ENCODE results near the gene PREX1.

GRCh38 chr20:48766205-48766604, 61.6 kb downstream of the PREX1 start:
- TF ChIP-seq, protein P1, sequence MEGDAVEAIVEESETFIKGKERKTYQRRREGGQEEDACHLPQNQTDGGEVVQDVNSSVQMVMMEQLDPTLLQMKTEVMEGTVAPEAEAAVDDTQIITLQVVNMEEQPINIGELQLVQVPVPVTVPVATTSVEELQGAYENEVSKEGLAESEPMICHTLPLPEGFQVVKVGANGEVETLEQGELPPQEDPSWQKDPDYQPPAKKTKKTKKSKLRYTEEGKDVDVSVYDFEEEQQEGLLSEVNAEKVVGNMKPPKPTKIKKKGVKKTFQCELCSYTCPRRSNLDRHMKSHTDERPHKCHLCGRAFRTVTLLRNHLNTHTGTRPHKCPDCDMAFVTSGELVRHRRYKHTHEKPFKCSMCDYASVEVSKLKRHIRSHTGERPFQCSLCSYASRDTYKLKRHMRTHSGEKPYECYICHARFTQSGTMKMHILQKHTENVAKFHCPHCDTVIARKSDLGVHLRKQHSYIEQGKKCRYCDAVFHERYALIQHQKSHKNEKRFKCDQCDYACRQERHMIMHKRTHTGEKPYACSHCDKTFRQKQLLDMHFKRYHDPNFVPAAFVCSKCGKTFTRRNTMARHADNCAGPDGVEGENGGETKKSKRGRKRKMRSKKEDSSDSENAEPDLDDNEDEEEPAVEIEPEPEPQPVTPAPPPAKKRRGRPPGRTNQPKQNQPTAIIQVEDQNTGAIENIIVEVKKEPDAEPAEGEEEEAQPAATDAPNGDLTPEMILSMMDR (conservative IDR thresholded peaks at IDR 0.05 in 1 of 2, IDR thresholded peaks at IDR 0.05 in 1 of 2; ENCODE audit: low read depth in 1 of 2, low read length in 2 of 2): no peak
- TF ChIP-seq EZH2 (IDR thresholded peaks at IDR 0.05; ENCODE audit: low read length, missing control alignments): no peak

Data from fibroblast of lung (primary cell).